ENCODE measurements around the gene ATXN2. TPM values are rescaled to one million over a fixed set of nuclear protein-coding genes. Genes with fewer than 3 reads are reported as not detected.

Gene ATXN2
- total RNA-seq, 4 donors from 2014 or later, result 63.1 to 102 (median 63.8) TPM

- Histone ChIP-seq H3K9me3 (no peaks in the 10 kb centered on the region), H3K4me1 (peaks cover 23 to 94% of the 10 kb centered on the region in 2 donors), H3K36me3 (no peaks in the 10 kb centered on the region), H3K4me3 (replicated peaks in 1 of 3) (no peak overlapping the region), H3K27ac (peak overlapping the region in 2 of 3 donors; percentile 31 to 40), H3K27me3 (no peaks in the 10 kb centered on the region)
- no peak for DNase-seq
- TF ChIP-seq CTCF (IDR thresholded peaks at IDR 0.05) (no peak), POLR2A (IDR thresholded peaks at IDR 0.05) (no peak)
- whole genome bisulfite sequencing, 2 donors, result 51 to 71% methylated on average over 4 to 5 of the region's 5 CpGs
- intact Hi-C loops (cut with DNase I), result no loop called here
Measured at GRCh38 chr12:111439657-111440151, 159.4 kb downstream of the ATXN2 start.

- Histone ChIP-seq H3K4me1 (peaks cover 23 to 86% of the 10 kb centered on the region in 2 donors), H3K36me3 (no peaks in the 10 kb centered on the region), H3K4me3 (replicated peaks in 1 of 3) (no peak overlapping the region), H3K9me3 (no peaks in the 10 kb centered on the region), H3K27me3 (no peaks in the 10 kb centered on the region), H3K27ac (peak overlapping the region in 2 of 3 donors; percentile 25 to 28)
- TF ChIP-seq CTCF (IDR thresholded peaks at IDR 0.05), result no peak
- intact Hi-C loops (cut with DNase I), result no loop called here
- 31 to 44% methylated on average over 8 to 9 of the region's 9 CpGs for WGBS, 2 donors
- peak; percentile 52 to 66 for DNase-seq
Measured at GRCh38 chr12:111438481-111438880, 160.6 kb downstream of the ATXN2 start.

GRCh38 chr12:111437816-111438454, 161.2 kb downstream of the ATXN2 start:
- WGBS, 2 donors, result 68 to 73% methylated on average over 7 of the region's 8 CpGs
- Histone ChIP-seq H3K4me1 (peaks cover 23 to 82% of the 10 kb centered on the region in 2 donors), H3K36me3 (no peaks in the 10 kb centered on the region), H3K4me3 (replicated peaks in 1 of 3) (no peak overlapping the region), H3K9me3 (no peaks in the 10 kb centered on the region), H3K27me3 (no peaks in the 10 kb centered on the region), H3K27ac (peak overlapping the region in 2 of 3 donors; percentile 25 to 28)
- no peak for TF ChIP-seq POLR2A (IDR thresholded peaks at IDR 0.05)
- no peak for TF ChIP-seq CTCF (IDR thresholded peaks at IDR 0.05)
- no peak for DNase-seq
- intact Hi-C loops (cut with DNase I), result no loop called here

GRCh38 chr12:111436811-111437210, 162.3 kb downstream of the ATXN2 start:
- H3K27ac ChIP-seq, result peak overlapping the region in 1 of 3 donors; percentile 18
- WGBS, 2 donors, result 66 to 82% methylated on average over 4 of the region's 4 CpGs
- DNase-seq, result no peak
- no peak for TF ChIP-seq POLR2A (IDR thresholded peaks at IDR 0.05)
- no peak for TF ChIP-seq CTCF (IDR thresholded peaks at IDR 0.05)
- H3K9me3 ChIP-seq, result no peaks in the 10 kb centered on the region
- H3K4me3 ChIP-seq (replicated peaks in 1 of 3), result no peak overlapping the region
- H3K4me1 ChIP-seq, result peaks cover 18 to 71% of the 10 kb centered on the region in 2 donors
- no peaks in the 10 kb centered on the region for H3K27me3 ChIP-seq
- intact Hi-C loops (cut with DNase I), result no loop called here
- no peaks in the 10 kb centered on the region for H3K36me3 ChIP-seq

- intact Hi-C loops (cut with DNase I), result no loop called here
- Histone ChIP-seq H3K4me3 (replicated peaks in 1 of 3) (no peak overlapping the region), H3K27me3 (no peaks in the 10 kb centered on the region), H3K27ac (no peak overlapping the region), H3K4me1 (peaks cover 18 to 67% of the 10 kb centered on the region in 2 donors), H3K9me3 (no peaks in the 10 kb centered on the region), H3K36me3 (no peaks in the 10 kb centered on the region)
- no peak for DNase-seq
- TF ChIP-seq POLR2A (IDR thresholded peaks at IDR 0.05) (no peak), CTCF (IDR thresholded peaks at IDR 0.05) (no peak)
- 82 to 90% methylated on average over 2 to 3 of the region's 7 CpGs for WGBS, 2 donors
Measured at GRCh38 chr12:111436266-111436665, 162.8 kb downstream of the ATXN2 start.

Measured in thyroid gland (tissue), 4 donors.